ENCODE data around the gene PHF2. TPM values are rescaled to one million over a fixed set of nuclear protein-coding genes. Genes with fewer than 3 reads are reported as not detected.

Gene PHF2
- polyA plus RNA-seq, 1 of the 3 experiments (the other 2 are of a cell fraction): 11.2 TPM

- Histone ChIP-seq H3K27me3 (ENCODE audit: insufficient read depth) (no peaks in the 10 kb centered on the region), H3K36me3 (replicated peaks in 1 of 2; ENCODE audit: control insufficient read depth in 1 of 2, insufficient read depth in 2 of 2, low read length in 1 of 2) (peaks cover 3 to 23% of the 10 kb centered on the region in 2 experiments), H4K20me1 (ENCODE audit: insufficient read depth) (no peaks in the 10 kb centered on the region), H3K9ac (no peak overlapping the region), H3F3A (replicated peaks; ENCODE audit: insufficient read depth) (no peaks in the 10 kb centered on the region), H3K4me2 (no peak overlapping the region), H3K9me2 (no peaks in the 10 kb centered on the region), H3K9me3 (no peaks in the 10 kb centered on the region), H3K4me3 (ENCODE audit: low read depth in 2 of 2, low read length in 1 of 2) (no peak overlapping the region), H3K27ac (ENCODE audit: low read depth in 2 of 2, low read length in 1 of 2) (no peak overlapping the region), H3K79me2 (ENCODE audit: insufficient read depth) (no peaks in the 10 kb centered on the region), H3K4me1 (ENCODE audit: control insufficient read depth in 1 of 2, insufficient read depth in 2 of 2, low read depth in 1 of 2, low read length in 1 of 2) (no peaks in the 10 kb centered on the region), H2AFZ (ENCODE audit: low read depth) (no peak overlapping the region)
- no peak for DNase-seq
- 95% methylated on average over 19 of the region's 19 CpGs for WGBS (ENCODE audit: low lambda C conversion rate)
- TF ChIP-seq MXI1 (IDR thresholded peaks at IDR 0.05; ENCODE audit: low read depth, low read length) (no peak), TAF1 (IDR thresholded peaks at IDR 0.05; ENCODE audit: borderline replicate concordance, low read depth, low read length) (no peak), ELF1 (IDR thresholded peaks at IDR 0.05) (no peak), NFIC (IDR thresholded peaks at IDR 0.05; ENCODE audit: borderline replicate concordance) (no peak), USF1 (IDR thresholded peaks at IDR 0.05; ENCODE audit: borderline replicate concordance, low read depth) (no peak), SIN3A (IDR thresholded peaks at IDR 0.05; ENCODE audit: borderline replicate concordance, low read depth, low read length) (no peak), RCOR1 (IDR thresholded peaks at IDR 0.05; ENCODE audit: low read length) (no peak), POLR2AphosphoS5 (IDR thresholded peaks at IDR 0.05; ENCODE audit: low read depth, low read length) (no peak), TEAD4 (IDR thresholded peaks at IDR 0.05; ENCODE audit: borderline replicate concordance, insufficient read depth) (no peak), SMC3 (IDR thresholded peaks at IDR 0.05; ENCODE audit: low read depth, low read length) (no peak), PBX3 (IDR thresholded peaks at IDR 0.05) (no peak), RXRA (IDR thresholded peaks at IDR 0.05; ENCODE audit: borderline replicate concordance, low read depth) (no peak), TCF12 (IDR thresholded peaks at IDR 0.05) (no peak), FOXM1 (IDR thresholded peaks at IDR 0.05; ENCODE audit: low read depth) (no peak)
- TF ChIP-seq, protein P1, sequence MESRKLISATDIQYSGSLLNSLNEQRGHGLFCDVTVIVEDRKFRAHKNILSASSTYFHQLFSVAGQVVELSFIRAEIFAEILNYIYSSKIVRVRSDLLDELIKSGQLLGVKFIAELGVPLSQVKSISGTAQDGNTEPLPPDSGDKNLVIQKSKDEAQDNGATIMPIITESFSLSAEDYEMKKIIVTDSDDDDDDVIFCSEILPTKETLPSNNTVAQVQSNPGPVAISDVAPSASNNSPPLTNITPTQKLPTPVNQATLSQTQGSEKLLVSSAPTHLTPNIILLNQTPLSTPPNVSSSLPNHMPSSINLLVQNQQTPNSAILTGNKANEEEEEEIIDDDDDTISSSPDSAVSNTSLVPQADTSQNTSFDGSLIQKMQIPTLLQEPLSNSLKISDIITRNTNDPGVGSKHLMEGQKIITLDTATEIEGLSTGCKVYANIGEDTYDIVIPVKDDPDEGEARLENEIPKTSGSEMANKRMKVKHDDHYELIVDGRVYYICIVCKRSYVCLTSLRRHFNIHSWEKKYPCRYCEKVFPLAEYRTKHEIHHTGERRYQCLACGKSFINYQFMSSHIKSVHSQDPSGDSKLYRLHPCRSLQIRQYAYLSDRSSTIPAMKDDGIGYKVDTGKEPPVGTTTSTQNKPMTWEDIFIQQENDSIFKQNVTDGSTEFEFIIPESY (IDR thresholded peaks at IDR 0.05; ENCODE audit: borderline replicate concordance, low read depth): no peak
- TF ChIP-seq, protein P2, sequence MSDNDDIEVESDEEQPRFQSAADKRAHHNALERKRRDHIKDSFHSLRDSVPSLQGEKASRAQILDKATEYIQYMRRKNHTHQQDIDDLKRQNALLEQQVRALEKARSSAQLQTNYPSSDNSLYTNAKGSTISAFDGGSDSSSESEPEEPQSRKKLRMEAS (IDR thresholded peaks at IDR 0.05; ENCODE audit: low read depth): no peak
- ChIA-PET CTCF (no interaction called here), POLR2A (no interaction called here)
Measured at GRCh38 chr9:93649610-93650261, 73.4 kb downstream of the PHF2 start.

Data from SK-N-SH (cell line).